Muscle layer of duodenum (tissue), 2 donors: Measurements from ENCODE around the gene TIMM50.
"Not testable (repeated sequence)": the region's sequence is repeated elsewhere in the genome, so short reads cannot be mapped to it uniquely, and the experiment has no call there.

Source experiments
- H3K27ac ChIP-seq: one replicate; pipeline ENCODE4 v1.7.0; 2013; ENCODE audit warnings: mild to moderate bottlenecking, low read length
- H3K27me3 ChIP-seq: one replicate; pipeline ENCODE4 v1.7.0; 2013; ENCODE audit warnings: low read depth, mild to moderate bottlenecking, control low read depth, low read length
- H3K36me3 ChIP-seq, 2 donors: one replicate each; pipeline ENCODE4 v1.7.0; 2013; ENCODE audit warnings: low read length in 2 of 2, control low read depth in 1 of 2, mild to moderate bottlenecking in 1 of 2; ENCODE audit not compliant: insufficient read depth in 2 of 2, control insufficient read depth in 1 of 2
- H3K4me1 ChIP-seq, 2 donors: one replicate each; pipeline ENCODE4 v1.7.0; 2013; ENCODE audit warnings: low read length in 2 of 2, mild to moderate bottlenecking in 2 of 2, control low read depth in 1 of 2, moderate library complexity in 1 of 2; ENCODE audit not compliant: insufficient read depth in 2 of 2, control insufficient read depth in 1 of 2
- H3K4me3 ChIP-seq, 2 donors: one replicate each; pipeline ENCODE4 v1.7.0; 2013; ENCODE audit warnings: low read length in 2 of 2, low read depth in 1 of 2, mild to moderate bottlenecking in 1 of 2
- H3K9me3 ChIP-seq, 2 donors: one replicate each; pipeline ENCODE4 v1.7.0; 2013; ENCODE audit warnings: low read length in 2 of 2, control low read depth in 1 of 2, mild to moderate bottlenecking in 1 of 2; ENCODE audit not compliant: control insufficient read depth in 1 of 2
- donor health status: healthy.

The TIMM50 gene

DNA sequence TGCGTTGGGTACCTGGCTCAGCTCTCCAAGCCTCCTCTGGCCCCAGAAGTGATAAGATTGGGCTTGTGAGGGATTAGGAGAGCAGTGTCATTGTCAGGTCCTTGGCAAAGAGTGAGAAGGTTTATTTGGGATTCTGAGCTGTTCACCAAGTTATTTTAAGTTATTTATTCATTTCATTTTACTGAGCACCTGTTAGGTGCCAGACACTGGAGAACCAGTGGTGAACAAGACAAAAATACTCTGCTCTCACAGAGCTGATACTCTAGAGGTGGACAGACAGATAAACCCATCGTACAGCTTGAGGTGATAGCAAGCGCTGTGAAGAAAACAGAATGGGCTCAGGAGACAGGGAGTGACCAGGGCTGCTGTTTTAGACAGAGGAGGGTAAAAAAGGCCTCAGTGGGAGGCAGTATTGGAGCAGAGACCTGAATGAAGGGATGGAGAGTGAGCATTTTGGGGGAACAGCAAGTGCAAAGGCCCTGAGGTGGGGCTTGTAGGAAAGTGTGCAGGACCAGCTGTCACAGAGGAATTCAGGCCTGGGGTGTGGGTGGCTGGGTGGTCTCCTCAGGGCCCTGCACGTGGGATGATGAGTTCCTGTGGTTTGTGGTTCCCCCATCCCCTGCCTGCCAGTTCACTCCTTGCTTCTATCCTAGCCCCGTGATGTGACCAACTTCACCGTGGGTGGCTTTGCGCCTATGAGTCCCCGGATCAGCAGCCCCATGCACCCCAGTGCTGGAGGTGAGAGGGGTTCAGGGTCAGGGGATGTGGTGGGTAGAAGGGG, 8.7 kb upstream of the TIMM50 start:
- Histone ChIP-seq H3K9me3 (no peaks in the 10 kb centered on the region), H3K4me3 (no peak overlapping the region), H3K4me1 (no peaks in the 10 kb centered on the region), H3K27ac (no peak overlapping the region), H3K36me3 (peaks cover 83 to 96% of the 10 kb centered on the region in 2 donors), H3K27me3 (no peaks in the 10 kb centered on the region)

DNA sequence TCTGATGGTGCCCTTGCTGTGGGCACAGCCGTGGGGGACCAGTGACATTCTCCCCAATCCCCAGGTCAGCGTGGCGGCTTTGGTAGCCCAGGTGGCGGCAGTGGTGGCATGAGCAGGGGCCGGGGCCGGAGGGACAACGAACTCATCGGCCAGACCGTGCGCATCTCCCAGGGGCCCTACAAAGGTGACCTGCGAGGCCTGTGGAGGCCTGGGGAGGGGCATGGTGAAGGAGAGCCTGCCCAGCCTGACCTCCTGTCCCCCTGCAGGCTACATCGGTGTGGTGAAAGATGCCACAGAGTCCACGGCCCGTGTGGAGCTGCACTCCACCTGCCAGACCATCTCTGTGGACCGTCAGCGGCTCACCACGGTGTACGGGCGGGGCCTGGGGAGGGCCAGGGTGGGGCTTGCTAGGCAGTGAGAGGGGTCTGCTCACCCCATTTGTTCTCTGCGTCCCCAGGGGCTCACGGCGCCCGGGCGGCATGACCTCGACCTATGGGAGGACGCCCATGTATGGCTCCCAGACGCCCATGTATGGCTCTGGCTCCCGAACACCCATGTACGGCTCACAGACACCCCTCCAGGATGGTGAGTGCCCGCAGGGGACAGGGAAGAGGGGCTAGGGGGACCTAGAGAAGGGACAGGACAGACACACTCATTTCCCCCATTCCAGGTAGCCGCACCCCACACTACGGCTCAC, 7.7 kb upstream of the TIMM50 start:
- Histone ChIP-seq H3K4me1 (no peaks in the 10 kb centered on the region), H3K27ac (no peak overlapping the region), H3K36me3 (peaks cover 76 to 90% of the 10 kb centered on the region in 2 donors), H3K4me3 (no peak overlapping the region), H3K9me3 (no peaks in the 10 kb centered on the region), H3K27me3 (no peaks in the 10 kb centered on the region)

DNA sequence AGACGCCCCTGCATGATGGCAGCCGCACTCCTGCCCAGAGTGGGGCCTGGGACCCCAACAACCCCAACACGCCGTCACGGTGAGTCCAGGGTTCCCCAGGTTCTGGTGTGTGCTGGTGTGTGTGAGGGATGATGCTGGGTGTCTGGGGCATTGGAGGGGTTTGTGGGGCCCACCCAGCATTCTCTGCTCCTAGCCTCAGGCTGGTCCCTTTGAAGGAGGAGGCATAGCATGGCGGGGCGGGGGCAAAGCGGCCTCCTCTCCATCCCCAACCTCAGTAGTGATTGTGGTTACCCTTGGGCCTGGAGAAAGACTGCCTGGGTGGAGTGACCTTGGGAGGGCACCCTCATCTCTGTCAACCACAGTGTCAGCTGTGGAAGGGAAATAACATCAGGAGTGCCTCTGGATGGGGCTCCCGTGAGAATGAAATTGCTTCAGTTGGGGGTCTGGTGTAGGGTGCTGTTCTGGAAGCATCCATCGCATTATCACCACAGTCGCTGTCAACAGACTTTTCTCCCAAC, 7.1 kb upstream of the TIMM50 start:
- no peak overlapping the region for H3K4me3 ChIP-seq
- no peak overlapping the region for H3K27ac ChIP-seq
- H3K9me3 ChIP-seq = no peaks in the 10 kb centered on the region
- no peaks in the 10 kb centered on the region for H3K27me3 ChIP-seq
- peaks cover 71 to 84% of the 10 kb centered on the region in 2 donors for H3K36me3 ChIP-seq
- no peaks in the 10 kb centered on the region for H3K4me1 ChIP-seq

DNA sequence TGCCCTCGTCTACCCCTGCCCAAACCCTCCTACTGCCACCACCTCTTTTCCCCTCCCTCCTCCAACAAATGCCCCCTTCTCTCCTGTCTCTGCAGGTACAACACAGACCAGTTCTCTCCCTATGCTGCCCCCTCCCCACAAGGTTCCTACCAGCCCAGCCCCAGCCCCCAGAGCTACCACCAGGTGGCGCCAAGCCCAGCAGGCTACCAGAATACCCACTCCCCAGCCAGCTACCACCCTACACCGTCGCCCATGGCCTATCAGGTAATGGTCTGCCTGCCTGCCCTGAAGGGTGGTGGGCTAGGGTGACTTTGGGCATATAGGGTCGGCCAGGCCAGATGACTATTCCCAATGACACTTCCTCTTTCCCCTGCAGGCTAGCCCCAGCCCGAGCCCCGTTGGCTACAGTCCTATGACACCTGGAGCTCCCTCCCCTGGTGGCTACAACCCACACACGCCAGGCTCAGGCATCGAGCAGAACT, 6.5 kb upstream of the TIMM50 start:
- no peaks in the 10 kb centered on the region for H3K4me1 ChIP-seq
- no peaks in the 10 kb centered on the region for H3K9me3 ChIP-seq
- H3K27ac ChIP-seq = no peak overlapping the region
- H3K4me3 ChIP-seq = no peak overlapping the region
- peaks cover 64 to 77% of the 10 kb centered on the region in 2 donors for H3K36me3 ChIP-seq
- no peaks in the 10 kb centered on the region for H3K27me3 ChIP-seq

DNA sequence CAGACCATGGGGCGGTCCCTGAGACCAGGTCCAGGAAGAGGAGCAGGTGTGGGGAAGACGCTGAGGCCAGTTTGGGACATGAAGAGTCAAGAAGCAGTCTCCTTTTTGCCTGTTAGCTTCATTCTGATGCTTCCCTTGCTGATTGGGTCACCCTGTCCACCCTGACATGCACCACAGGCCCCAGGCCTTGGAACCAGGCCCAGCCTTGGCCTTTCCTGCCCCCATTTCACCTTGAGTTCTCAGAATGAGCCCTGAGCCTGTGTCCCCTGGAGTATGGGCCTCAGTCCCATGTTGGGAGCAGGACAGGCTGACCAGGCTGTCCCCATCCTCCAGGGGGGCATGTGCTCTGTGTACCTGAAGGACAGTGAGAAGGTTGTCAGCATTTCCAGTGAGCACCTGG, 4.9 kb upstream of the TIMM50 start:
- Histone ChIP-seq H3K27ac (no peak overlapping the region), H3K9me3 (no peaks in the 10 kb centered on the region), H3K4me1 (peaks cover 0 to 5% of the 10 kb centered on the region in 2 donors), H3K4me3 (no peak overlapping the region), H3K27me3 (no peaks in the 10 kb centered on the region), H3K36me3 (peaks cover 48 to 61% of the 10 kb centered on the region in 2 donors)

DNA sequence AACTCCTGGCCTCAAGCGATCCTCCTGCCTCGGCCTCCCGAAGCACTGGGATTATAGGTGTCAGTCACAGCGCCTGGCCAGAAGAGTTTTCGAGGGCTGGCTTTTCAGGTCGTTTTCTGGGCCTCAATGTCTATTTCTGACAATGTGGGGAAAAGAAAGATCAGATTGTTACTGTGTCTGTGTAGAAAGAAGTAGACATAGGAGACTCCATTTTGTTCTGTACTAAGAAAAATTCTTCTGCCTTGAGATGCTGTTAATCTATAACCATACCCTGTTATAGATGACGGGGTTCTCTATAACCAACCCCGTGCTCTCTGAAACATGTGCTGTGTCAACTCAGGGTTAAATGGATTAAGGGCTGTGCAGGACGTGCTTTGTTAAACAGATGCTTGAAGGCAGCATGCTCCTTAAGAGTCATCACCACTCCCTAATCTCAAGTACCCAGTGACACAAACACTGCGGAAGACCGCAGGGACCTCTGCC, 1.3 kb upstream of the TIMM50 start:
- H3K36me3 ChIP-seq = peaks cover 15 to 29% of the 10 kb centered on the region in 2 donors
- not testable (repeated sequence) for H3K27ac ChIP-seq, H3K4me3 ChIP-seq, H3K27me3 ChIP-seq, H3K9me3 ChIP-seq
- H3K4me1 ChIP-seq = peaks cover 7 to 18% of the 10 kb centered on the region in 2 donors

DNA sequence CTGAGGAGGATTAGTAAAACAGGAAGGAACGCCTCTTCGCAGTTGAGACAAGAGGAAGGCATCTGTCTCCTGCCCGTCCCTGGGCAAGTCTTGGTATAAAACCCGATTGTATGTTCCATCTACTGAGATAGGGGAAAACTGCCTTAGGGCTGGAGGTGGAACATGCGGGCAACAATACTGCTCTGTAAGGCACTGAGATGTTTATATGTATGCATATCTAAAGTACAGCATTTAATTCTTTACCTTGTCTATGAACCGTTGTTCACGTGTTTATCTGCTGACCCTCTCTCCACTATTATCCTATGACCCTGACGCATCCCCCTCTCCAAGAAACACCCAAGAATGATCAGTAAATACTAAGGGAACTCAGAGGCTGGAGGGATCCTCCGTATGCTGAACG, 722 bp upstream of the TIMM50 start:
- Histone ChIP-seq H3K27me3 (no peaks in the 10 kb centered on the region), H3K9me3 (no peaks in the 10 kb centered on the region), H3K4me1 (peaks cover 7 to 18% of the 10 kb centered on the region in 2 donors), H3K36me3 (peaks cover 10 to 24% of the 10 kb centered on the region in 2 donors), H3K27ac (no peak overlapping the region), H3K4me3 (peak overlapping the region; percentile 99 to 100)

DNA sequence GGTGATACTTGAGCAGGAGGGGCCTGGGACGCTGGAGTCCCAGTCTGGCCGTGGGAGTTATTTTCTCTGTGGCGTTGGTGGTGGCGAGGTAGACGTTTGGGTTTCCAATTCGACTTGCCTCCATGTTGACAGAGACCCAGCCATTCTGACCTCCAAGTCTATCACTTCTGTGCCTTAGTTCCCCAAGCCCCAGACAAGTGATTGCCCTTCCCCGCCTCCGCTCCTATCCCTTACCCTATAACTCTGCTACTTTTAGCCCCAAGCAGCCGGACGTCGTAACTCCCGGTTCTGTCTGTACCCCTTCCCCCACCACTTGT, 549 bp downstream of the TIMM50 start:
- Histone ChIP-seq H3K27me3 (no peaks in the 10 kb centered on the region), H3K4me3 (peak overlapping the region; percentile 99 to 100), H3K27ac (peak overlapping the region; percentile 63), H3K9me3 (no peaks in the 10 kb centered on the region), H3K4me1 (peaks cover 7 to 18% of the 10 kb centered on the region in 2 donors), H3K36me3 (peaks cover 15 to 26% of the 10 kb centered on the region in 2 donors)

DNA sequence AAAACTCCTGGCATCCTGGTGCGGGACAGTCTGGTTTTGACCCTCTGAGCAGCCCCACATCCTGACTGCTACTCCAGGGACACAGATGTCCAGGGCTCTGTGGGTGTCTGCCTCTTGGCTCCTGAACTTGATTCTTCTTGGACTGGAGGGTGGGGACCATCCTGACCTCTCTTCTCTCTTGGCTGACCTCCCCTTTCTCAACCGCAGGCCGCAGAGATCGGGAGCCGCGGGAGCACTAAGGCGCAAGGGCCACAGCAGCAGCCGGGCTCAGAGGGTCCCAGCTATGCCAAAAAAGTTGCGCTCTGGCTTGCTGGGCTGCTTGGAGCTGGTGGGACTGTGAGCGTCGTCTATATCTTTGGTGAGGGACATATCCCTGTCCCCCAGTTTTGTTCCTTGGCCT, 1.0 kb downstream of the TIMM50 start:
- H3K4me1 ChIP-seq = peaks cover 7 to 18% of the 10 kb centered on the region in 2 donors
- H3K4me3 ChIP-seq = peak overlapping the region; percentile 99 to 100
- no peaks in the 10 kb centered on the region for H3K27me3 ChIP-seq
- peaks cover 15 to 25% of the 10 kb centered on the region in 2 donors for H3K36me3 ChIP-seq
- H3K27ac ChIP-seq = peak overlapping the region; percentile 63
- H3K9me3 ChIP-seq = no peaks in the 10 kb centered on the region

DNA sequence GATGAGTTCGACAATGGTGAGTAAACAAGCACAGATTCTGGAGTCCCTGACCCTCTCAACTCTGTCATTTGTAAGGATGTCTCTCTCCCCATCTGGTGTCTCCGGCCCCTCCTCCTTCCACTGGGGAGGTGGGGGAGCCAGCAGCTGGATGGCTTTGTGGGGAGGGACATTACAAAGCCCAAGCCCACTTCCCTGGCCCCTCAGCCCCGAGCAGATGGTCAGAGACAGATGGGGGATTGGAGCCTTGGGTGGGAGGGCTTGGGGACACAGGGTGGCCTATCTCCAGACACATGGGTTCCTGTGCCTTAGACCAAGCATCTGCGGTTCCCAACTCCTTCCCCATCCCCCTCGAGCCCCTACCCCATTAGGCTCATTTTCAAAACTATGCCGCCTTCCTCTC, 2.5 kb downstream of the TIMM50 start:
- Histone ChIP-seq H3K9me3 (no peaks in the 10 kb centered on the region), H3K4me1 (peaks cover 7 to 18% of the 10 kb centered on the region in 2 donors), H3K27me3 (no peaks in the 10 kb centered on the region), H3K4me3 (no peak overlapping the region), H3K27ac (no peak overlapping the region), H3K36me3 (peaks cover 23 to 31% of the 10 kb centered on the region in 2 donors)

DNA sequence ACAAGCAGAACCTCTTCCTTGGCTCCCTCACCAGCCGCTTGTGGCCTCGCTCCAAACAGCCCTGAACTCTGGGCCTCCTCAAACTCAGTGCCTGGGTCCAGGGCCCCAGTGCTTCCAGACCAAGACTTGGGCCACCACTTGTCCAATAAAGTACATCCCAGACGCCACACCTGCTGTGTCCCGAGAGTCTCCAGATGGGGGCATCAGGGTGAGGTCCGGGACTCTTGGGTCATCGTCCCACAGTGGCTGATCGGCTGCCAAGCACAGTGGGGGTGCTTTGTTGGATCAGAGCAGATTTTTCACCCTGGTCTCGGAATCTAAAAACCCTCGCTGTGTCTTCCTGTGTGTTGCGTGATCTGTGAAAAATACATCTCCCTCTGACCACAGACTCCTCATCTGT, 9.1 kb downstream of the TIMM50 start:
- no peak overlapping the region for H3K27ac ChIP-seq
- H3K27me3 ChIP-seq = no peaks in the 10 kb centered on the region
- H3K9me3 ChIP-seq = no peaks in the 10 kb centered on the region
- no peaks in the 10 kb centered on the region for H3K4me1 ChIP-seq
- H3K36me3 ChIP-seq = peaks cover 39 to 64% of the 10 kb centered on the region in 2 donors
- H3K4me3 ChIP-seq = no peak overlapping the region
